GM10248 (cell line): ENCODE results near the gene UPF1.

Experiments used
- CTCF ChIA-PET: fragments of 300-600 bp; sonication (Branson Sonifier 250); formaldehyde crosslinking; extraction: SDS; loops from one replicate; lab custom pipeline; 2021; ENCODE audit warnings: antibody characterized with exemption; lab: Yijun Ruan, JAX
- POLR2A ChIA-PET: fragments of 350-650 bp; sonication (Branson Sonifier 250); formaldehyde crosslinking; extraction: SDS; loops from one replicate; lab custom pipeline; 2020; ENCODE audit warnings: antibody characterized with exemption; lab: Yijun Ruan, JAX
- DNase-seq: peaks from one replicate; pipeline ENCODE4 v3.0.0; 2012; ENCODE audit errors: extremely low spot score
- CTCF ChIP-seq: IDR thresholded peaks from 2 replicates; pipeline ENCODE4 v1.5.1; 2012; ENCODE audit warnings: mild to moderate bottlenecking, low read depth; ENCODE audit errors: extremely low read depth, missing control alignments, control extremely low read depth

The UPF1 gene

GRCh38 chr19:18844806-18845329, 13.1 kb downstream of the UPF1 start:
- CTCF ChIA-PET, result interaction anchor here (0.8 to 12.6 kb wide), 3 partner anchors 11 to 73 kb away, joined by 3 to 158 read pairs (median 12); partner anchors contain the start of gene UPF1
- DNase-seq, result no peak
- POLR2A ChIA-PET, result no interaction called here
- no peak for TF ChIP-seq CTCF

GRCh38 chr19:18845961-18846360, 14.2 kb downstream of the UPF1 start:
- no peak for TF ChIP-seq CTCF
- DNase-seq, result no peak
- ChIA-PET POLR2A (no interaction called here), CTCF (interaction anchor here (1.2 to 12.6 kb wide), 8 partner anchors 13 to 293 kb away, joined by 3 to 158 read pairs (median 16); partner anchors contain the start of gene UPF1)

- DNase-seq, result peak; percentile 78
- peak; percentile 84 for TF ChIP-seq CTCF
- ChIA-PET POLR2A (no interaction called here), CTCF (interaction anchor here (1.0 to 12.6 kb wide), 27 partner anchors 12 to 399 kb away, joined by 3 to 158 read pairs (median 4); partner anchors contain the start of genes COMP, UBA52 and UPF1)
Observed at GRCh38 chr19:18846862-18847548, 15.2 kb downstream of the UPF1 start.

- TF ChIP-seq CTCF, result peak; percentile 8
- CTCF ChIA-PET, result interaction anchor here (0.7 to 12.6 kb wide), 27 partner anchors 11 to 400 kb away, joined by 3 to 158 read pairs (median 4); partner anchors contain the start of genes COMP, UBA52 and UPF1
- POLR2A ChIA-PET, result no interaction called here
- DNase-seq, result no peak
Observed at GRCh38 chr19:18847549-18848463, 16.0 kb downstream of the UPF1 start.

- POLR2A ChIA-PET, result interaction anchor here (0.5 kb wide), 1 partner anchor 158 kb away, joined by 6 read pairs; no protein-coding TSS in a partner anchor
- TF ChIP-seq CTCF, result no peak
- no peak for DNase-seq
- CTCF ChIA-PET, result interaction anchor here (0.9 to 12.6 kb wide), 7 partner anchors 8 to 255 kb away, joined by 3 to 158 read pairs (median 21); partner anchors contain the start of gene UPF1
Observed at GRCh38 chr19:18848878-18849661, 17.3 kb downstream of the UPF1 start.
